ENCODE data around the gene RHCE. TPM values are rescaled to one million over a fixed set of nuclear protein-coding genes. Genes with fewer than 3 reads are reported as not detected.
"Not testable (repeated sequence)": the region's sequence is repeated elsewhere in the genome, so short reads cannot be mapped to it uniquely, and the experiment has no call there.

RHCE gene
- total and polyA plus RNA-seq, 5 donors from 2014 or later: 0.16 to 0.45 (median 0.31) TPM; not detected in 1

- Histone ChIP-seq H3K4me3 (ENCODE audit: low read depth, low read length) (no peak overlapping the region), H3K36me3 (ENCODE audit: control insufficient read depth, insufficient read depth, low read length) (no peaks in the 10 kb centered on the region), H3K27ac (ENCODE audit: insufficient read depth, low read length, poor library complexity, severe bottlenecking) (no peak overlapping the region), H3K9me3 (ENCODE audit: control insufficient read depth in 2 of 2, low read length in 2 of 2) (no peaks in the 10 kb centered on the region), H3K27me3 (ENCODE audit: control insufficient read depth, insufficient read depth, low read length) (no peaks in the 10 kb centered on the region), H3K4me1 (ENCODE audit: control insufficient read depth, insufficient read depth, low read length, poor library complexity, severe bottlenecking) (no peaks in the 10 kb centered on the region)
- Mint-ChIP-seq H3K27ac (no peak overlapping the region), H3K4me3 (no peak overlapping the region), H3K4me1 (peaks cover 3 to 11% (median 7%) of the 10 kb centered on the region in 4 donors), H3K9me3 (no peaks in the 10 kb centered on the region), H3K27me3 (peaks cover 12% of the 10 kb centered on the region), H3K36me3 (peaks cover 4% of the 10 kb centered on the region)
- ATAC-seq (ENCODE audit: low read depth in 2 of 2) (no peak), DNase-seq (no peak)
These were observed 4.8 kb upstream of the RHCE start for GRCh38 chr1:25425098-25426085.

GRCh38 chr1:25423206-25423605 lies 2.6 kb upstream of the RHCE start:
- H3K27ac ChIP-seq (ENCODE audit: insufficient read depth, low read length, poor library complexity, severe bottlenecking); H3K4me1 ChIP-seq (ENCODE audit: control insufficient read depth, insufficient read depth, low read length, poor library complexity, severe bottlenecking); DNase-seq; H3K27ac Mint-ChIP-seq; H3K36me3 Mint-ChIP-seq; H3K27me3 ChIP-seq (ENCODE audit: control insufficient read depth, insufficient read depth, low read length); ATAC-seq (ENCODE audit: low read depth in 2 of 2); H3K4me1 Mint-ChIP-seq; H3K4me3 ChIP-seq (ENCODE audit: low read depth, low read length); H3K36me3 ChIP-seq (ENCODE audit: control insufficient read depth, insufficient read depth, low read length); H3K4me3 Mint-ChIP-seq; H3K27me3 Mint-ChIP-seq; H3K9me3 ChIP-seq (ENCODE audit: control insufficient read depth in 2 of 2, low read length in 2 of 2); H3K9me3 Mint-ChIP-seq: not testable (repeated sequence)

- H3K4me3 ChIP-seq (ENCODE audit: low read depth, low read length); H3K36me3 Mint-ChIP-seq; H3K9me3 Mint-ChIP-seq; H3K4me1 Mint-ChIP-seq; H3K9me3 ChIP-seq (ENCODE audit: control insufficient read depth in 2 of 2, low read length in 2 of 2); ATAC-seq (ENCODE audit: low read depth in 2 of 2); H3K4me1 ChIP-seq (ENCODE audit: control insufficient read depth, insufficient read depth, low read length, poor library complexity, severe bottlenecking); DNase-seq; H3K27me3 Mint-ChIP-seq; H3K27ac ChIP-seq (ENCODE audit: insufficient read depth, low read length, poor library complexity, severe bottlenecking); H3K27ac Mint-ChIP-seq; H3K27me3 ChIP-seq (ENCODE audit: control insufficient read depth, insufficient read depth, low read length); H3K4me3 Mint-ChIP-seq; H3K36me3 ChIP-seq (ENCODE audit: control insufficient read depth, insufficient read depth, low read length): not testable (repeated sequence)
These were observed 1.3 kb downstream of the RHCE start for GRCh38 chr1:25419339-25419738.

GRCh38 chr1:25417280-25417679 lies 3.3 kb downstream of the RHCE start:
- H3K4me1 Mint-ChIP-seq; H3K27ac Mint-ChIP-seq; H3K36me3 Mint-ChIP-seq; H3K27me3 ChIP-seq (ENCODE audit: control insufficient read depth, insufficient read depth, low read length); H3K36me3 ChIP-seq (ENCODE audit: control insufficient read depth, insufficient read depth, low read length); H3K27me3 Mint-ChIP-seq; H3K4me3 ChIP-seq (ENCODE audit: low read depth, low read length); DNase-seq; H3K4me1 ChIP-seq (ENCODE audit: control insufficient read depth, insufficient read depth, low read length, poor library complexity, severe bottlenecking); H3K9me3 ChIP-seq (ENCODE audit: control insufficient read depth in 2 of 2, low read length in 2 of 2); ATAC-seq (ENCODE audit: low read depth in 2 of 2); H3K27ac ChIP-seq (ENCODE audit: insufficient read depth, low read length, poor library complexity, severe bottlenecking); H3K4me3 Mint-ChIP-seq; H3K9me3 Mint-ChIP-seq: not testable (repeated sequence)

- H3K4me3 ChIP-seq (ENCODE audit: low read depth, low read length); H3K4me1 ChIP-seq (ENCODE audit: control insufficient read depth, insufficient read depth, low read length, poor library complexity, severe bottlenecking); H3K4me1 Mint-ChIP-seq; H3K36me3 Mint-ChIP-seq; H3K9me3 Mint-ChIP-seq; ATAC-seq (ENCODE audit: low read depth in 2 of 2); H3K9me3 ChIP-seq (ENCODE audit: control insufficient read depth in 2 of 2, low read length in 2 of 2); H3K27me3 ChIP-seq (ENCODE audit: control insufficient read depth, insufficient read depth, low read length); H3K27ac ChIP-seq (ENCODE audit: insufficient read depth, low read length, poor library complexity, severe bottlenecking); H3K36me3 ChIP-seq (ENCODE audit: control insufficient read depth, insufficient read depth, low read length); H3K27me3 Mint-ChIP-seq; DNase-seq; H3K4me3 Mint-ChIP-seq: not testable (repeated sequence)
- H3K27ac Mint-ChIP-seq: peak overlapping the region in 1 of 3 donors; percentile 63
These were observed 6.0 kb downstream of the RHCE start for GRCh38 chr1:25414578-25414977.

- H3K27me3 ChIP-seq (ENCODE audit: control insufficient read depth, insufficient read depth, low read length); ATAC-seq (ENCODE audit: low read depth in 2 of 2); H3K27me3 Mint-ChIP-seq; H3K27ac ChIP-seq (ENCODE audit: insufficient read depth, low read length, poor library complexity, severe bottlenecking); H3K9me3 Mint-ChIP-seq; H3K9me3 ChIP-seq (ENCODE audit: control insufficient read depth in 2 of 2, low read length in 2 of 2); H3K4me1 ChIP-seq (ENCODE audit: control insufficient read depth, insufficient read depth, low read length, poor library complexity, severe bottlenecking); DNase-seq; H3K27ac Mint-ChIP-seq; H3K4me3 ChIP-seq (ENCODE audit: low read depth, low read length); H3K4me1 Mint-ChIP-seq; H3K4me3 Mint-ChIP-seq; H3K36me3 ChIP-seq (ENCODE audit: control insufficient read depth, insufficient read depth, low read length); H3K36me3 Mint-ChIP-seq: not testable (repeated sequence)
These were observed 6.5 kb downstream of the RHCE start for GRCh38 chr1:25414157-25414556.

GRCh38 chr1:25412872-25413623 lies 7.6 kb downstream of the RHCE start:
- H3K27me3 Mint-ChIP-seq; H3K4me3 Mint-ChIP-seq; H3K27ac ChIP-seq (ENCODE audit: insufficient read depth, low read length, poor library complexity, severe bottlenecking); H3K27ac Mint-ChIP-seq; H3K36me3 ChIP-seq (ENCODE audit: control insufficient read depth, insufficient read depth, low read length); ATAC-seq (ENCODE audit: low read depth in 2 of 2); H3K9me3 Mint-ChIP-seq; H3K4me3 ChIP-seq (ENCODE audit: low read depth, low read length); H3K9me3 ChIP-seq (ENCODE audit: control insufficient read depth in 2 of 2, low read length in 2 of 2); H3K4me1 ChIP-seq (ENCODE audit: control insufficient read depth, insufficient read depth, low read length, poor library complexity, severe bottlenecking); DNase-seq; H3K4me1 Mint-ChIP-seq; H3K36me3 Mint-ChIP-seq; H3K27me3 ChIP-seq (ENCODE audit: control insufficient read depth, insufficient read depth, low read length): not testable (repeated sequence)

All from CD4-positive, CD25-positive, alpha-beta regulatory T cell (primary cell).